ENCODE results near the gene TIMM44.

Gene TIMM44

GRCh38 chr19:7914099-7914498 lies 29.4 kb downstream of the TIMM44 start:
- no peak overlapping the region for H3K27ac ChIP-seq
- no peak for TF ChIP-seq CTCF (conservative IDR thresholded peaks at IDR 0.05)

GRCh38 chr19:7913652-7914051 lies 29.8 kb downstream of the TIMM44 start:
- H3K27ac ChIP-seq, result no peak overlapping the region

GRCh38 chr19:7912697-7913564 lies 30.5 kb downstream of the TIMM44 start:
- TF ChIP-seq CTCF (conservative IDR thresholded peaks at IDR 0.05), result no peak
- no peak overlapping the region for H3K27ac ChIP-seq

More at GRCh38 chr19:7913652-7914051, 29.8 kb downstream of the TIMM44 start:
- no peak for TF ChIP-seq CTCF (conservative IDR thresholded peaks at IDR 0.05)

GRCh38 chr19:7912144-7912696 lies 31.2 kb downstream of the TIMM44 start:
- no peak overlapping the region for H3K27ac ChIP-seq
- TF ChIP-seq CTCF (conservative IDR thresholded peaks at IDR 0.05), result no peak

GRCh38 chr19:7911508-7912143 lies 31.8 kb downstream of the TIMM44 start:
- no peak for TF ChIP-seq CTCF (conservative IDR thresholded peaks at IDR 0.05)
- no peak overlapping the region for H3K27ac ChIP-seq

GRCh38 chr19:7910321-7911161 lies 32.9 kb downstream of the TIMM44 start:
- no peak for TF ChIP-seq CTCF (conservative IDR thresholded peaks at IDR 0.05)
- H3K27ac ChIP-seq, result no peak overlapping the region

All from VCaP (cell line).